PFSK-1 (cell line): ENCODE results near the gene IKZF2.

Source experiments
- POLR2AphosphoS5 ChIP-seq: IDR thresholded peaks from 2 replicates; pipeline ENCODE4 v1.6.1; 2012; ENCODE audit warnings: low read depth, mild to moderate bottlenecking, control low read depth, low read length, moderate library complexity
- REST ChIP-seq, 2 experiments: IDR thresholded peaks; 2 replicates each; pipeline versions ENCODE4 v1.6.1 to v1.8.0; 2011 to 2012; ENCODE audit warnings: low read depth in 2 of 2, low read length in 2 of 2, control low read depth in 1 of 2, inconsistent platforms in 1 of 2, mild to moderate bottlenecking in 1 of 2, moderate library complexity in 1 of 2; ENCODE audit not compliant: insufficient read depth in 1 of 2
- SIN3A ChIP-seq: IDR thresholded peaks from 2 replicates; pipeline ENCODE4 v1.6.1; 2012; ENCODE audit warnings: mild to moderate bottlenecking, low read length, moderate library complexity, borderline replicate concordance; ENCODE audit not compliant: insufficient read depth

- TF ChIP-seq POLR2AphosphoS5 (no peak), SIN3A (no peak), REST (IDR thresholded peaks at IDR 0.05; ENCODE audit: insufficient read depth in 1 of 2, low read depth in 2 of 2, low read length in 2 of 2) (no peak)
These were observed 194.5 kb downstream of the IKZF2 start for GRCh38 chr2:212956665-212957607.
